SK-N-SH (cell line): Measurements from ENCODE around the gene LPIN1. TPM values are rescaled to one million over a fixed set of nuclear protein-coding genes. Genes with fewer than 3 reads are reported as not detected.

ENCODE experiments used
- CTCF ChIA-PET: fragments of 300-600, 350-600 bp; formaldehyde crosslinking; extraction: SDS; loops from one replicate; lab custom pipeline; 2021; lab: Yijun Ruan, JAX
- POLR2A ChIA-PET: fragments of 350-600 bp; sonication (Branson Sonifier 250); formaldehyde crosslinking; extraction: SDS; loops from one replicate; lab custom pipeline; 2020; ENCODE audit warnings: antibody characterized with exemption, inconsistent platforms; lab: Yijun Ruan, JAX
- DNase-seq: peaks from one replicate; pipeline ENCODE4 v3.0.0; 2012
- H2AFZ ChIP-seq: fragments of 200-600 bp; sonication (generic); 2 replicates; pipeline ENCODE4 v1.8.1; 2016; ENCODE audit warnings: antibody characterized with exemption, mild to moderate bottlenecking, low read depth
- H3F3A ChIP-seq: fragments of 200-600 bp; sonication (generic); replicated peaks from 2 replicates; pipeline ENCODE3; 2016; ENCODE audit warnings: antibody characterized with exemption, mild to moderate bottlenecking; ENCODE audit not compliant: insufficient read depth
- H3K27ac ChIP-seq, 2 experiments: fragments of 200-500 bp in 1 of 2; fragments of 200-600 bp in 1 of 2; sonication (Bioruptor generic) in 1 of 2; sonication (generic), shearing (Covaris generic) in 1 of 2; 2 replicates each; pipeline versions ENCODE4 v1.5.1 to v1.6.1; 2014 to 2016; ENCODE audit warnings: low read depth in 2 of 2, inconsistent platforms in 1 of 2, low read length in 1 of 2, mild to moderate bottlenecking in 1 of 2, mixed read lengths in 1 of 2
- H3K27me3 ChIP-seq: fragments of 200-600 bp; sonication (generic), shearing (Covaris generic); 2 replicates; pipeline ENCODE4 v1.6.1; 2016; ENCODE audit warnings: mixed run types; ENCODE audit not compliant: insufficient read depth
- H3K36me3 ChIP-seq, 2 experiments: fragments of 200-500 bp in 1 of 2; fragments of 200-600 bp in 1 of 2; sonication (Bioruptor generic) in 1 of 2; sonication (generic) in 1 of 2; replicated peaks in 1 of 2; 2 replicates each; pipeline versions ENCODE3 to v1.5.1; 2014 to 2016; ENCODE audit warnings: low read length in 1 of 2, mild to moderate bottlenecking in 1 of 2; ENCODE audit not compliant: insufficient read depth in 2 of 2, control insufficient read depth in 1 of 2
- H3K4me1 ChIP-seq, 2 experiments: fragments of 200-500 bp in 1 of 2; fragments of 200-600 bp in 1 of 2; sonication (Bioruptor generic) in 1 of 2; sonication (generic), shearing (Covaris generic) in 1 of 2; 2 replicates each; pipeline versions ENCODE4 v1.5.1 to v1.6.1; 2014 to 2016; ENCODE audit warnings: low read depth in 1 of 2, low read length in 1 of 2, mixed run types in 1 of 2; ENCODE audit not compliant: insufficient read depth in 2 of 2, control insufficient read depth in 1 of 2
- H3K4me2 ChIP-seq: fragments of 200-600 bp; sonication (generic), shearing (Covaris generic); 2 replicates; pipeline ENCODE4 v1.6.1; 2017; ENCODE audit warnings: mixed run types
- H3K4me3 ChIP-seq, 2 experiments: fragments of 200-500 bp in 1 of 2; fragments of 200-600 bp in 1 of 2; sonication (Bioruptor generic) in 1 of 2; sonication (generic), shearing (Covaris generic) in 1 of 2; 2 replicates each; pipeline versions ENCODE4 v1.5.1 to v1.8.1; 2014 to 2016; ENCODE audit warnings: low read depth in 2 of 2, inconsistent platforms in 1 of 2, low read length in 1 of 2, mild to moderate bottlenecking in 1 of 2, mixed read lengths in 1 of 2, moderate library complexity in 1 of 2
- H3K79me2 ChIP-seq: fragments of 200-600 bp; sonication (generic); 2 replicates; pipeline ENCODE4 v1.8.1; 2017; ENCODE audit warnings: mild to moderate bottlenecking; ENCODE audit not compliant: insufficient read depth
- H3K9ac ChIP-seq: fragments of 200-600 bp; sonication (generic); 2 replicates; pipeline ENCODE4 v1.6.1; 2017; ENCODE audit warnings: mixed run types
- H3K9me2 ChIP-seq: fragments of 200-600 bp; sonication (generic); 2 replicates; pipeline ENCODE4 v1.6.1; 2017; ENCODE audit warnings: mixed run types
- H3K9me3 ChIP-seq: fragments of 200-600 bp; sonication (generic); 2 replicates; pipeline ENCODE4 v1.6.1; 2017; ENCODE audit warnings: mixed run types, mild to moderate bottlenecking, moderate library complexity
- H4K20me1 ChIP-seq: fragments of 200-600 bp; sonication (generic); 2 replicates; pipeline ENCODE4 v1.6.1; 2017; ENCODE audit warnings: mild to moderate bottlenecking, mixed run types; ENCODE audit not compliant: insufficient read depth
- ELF1 ChIP-seq: IDR thresholded peaks from 2 replicates; pipeline ENCODE4 v1.4.0; 2012
- EP300 ChIP-seq, 2 experiments: IDR thresholded peaks; 2 replicates each; pipeline versions ENCODE4 v1.4.0 to v1.6.1; 2012; ENCODE audit warnings: borderline replicate concordance in 1 of 2, low read depth in 1 of 2, low read length in 1 of 2
- FOSL2 ChIP-seq: IDR thresholded peaks from 2 replicates; pipeline ENCODE4 v1.4.0; 2012; ENCODE audit warnings: low read depth, mild to moderate bottlenecking, moderate library complexity, borderline replicate concordance
- FOXJ3 ChIP-seq: sonication (generic); formaldehyde crosslinking; IDR thresholded peaks from 2 replicates; pipeline ENCODE4 v1.5.1; 2020; ENCODE audit warnings: mild to moderate bottlenecking, missing genetic modification reagents
- FOXM1 ChIP-seq: IDR thresholded peaks from 2 replicates; pipeline ENCODE4 v1.4.0; 2012; ENCODE audit warnings: low read depth, mild to moderate bottlenecking
- GABPA ChIP-seq: IDR thresholded peaks from 2 replicates; pipeline ENCODE4 v1.4.0; 2012; ENCODE audit warnings: low read depth, mild to moderate bottlenecking
- GATA2 ChIP-seq: sonication (generic); formaldehyde crosslinking; IDR thresholded peaks from 2 replicates; pipeline ENCODE4 v1.5.0; 2020; ENCODE audit warnings: mild to moderate bottlenecking, missing genetic modification reagents
- MAX ChIP-seq: IDR thresholded peaks from 2 replicates; pipeline ENCODE4 v1.4.0; 2012; ENCODE audit warnings: low read depth
- MEF2A ChIP-seq: IDR thresholded peaks from 2 replicates; pipeline ENCODE4 v1.4.0; 2012; ENCODE audit warnings: low read depth, borderline replicate concordance
- MXI1 ChIP-seq: IDR thresholded peaks from 2 replicates; pipeline ENCODE4 v1.6.1; 2012; ENCODE audit warnings: mild to moderate bottlenecking, low read depth, low read length, improper control_type of control experiment
- NFIC ChIP-seq: IDR thresholded peaks from 2 replicates; pipeline ENCODE4 v1.4.0; 2012; ENCODE audit warnings: borderline replicate concordance
- NRF1 ChIP-seq: IDR thresholded peaks from 2 replicates; pipeline ENCODE4 v1.6.1; 2012; ENCODE audit warnings: low read depth, mild to moderate bottlenecking, low read length
- POLR2AphosphoS5 ChIP-seq: IDR thresholded peaks from 2 replicates; pipeline ENCODE4 v1.6.1; 2012; ENCODE audit warnings: low read depth, low read length
- RAD21 ChIP-seq: IDR thresholded peaks from 2 replicates; pipeline ENCODE4 v1.6.1; 2012; ENCODE audit warnings: mild to moderate bottlenecking, low read length
- RCOR1 ChIP-seq: fragments of 150-350 bp; IDR thresholded peaks from 2 replicates; pipeline ENCODE4 v1.6.1; 2017; ENCODE audit warnings: antibody characterized with exemption, low read length
- REST ChIP-seq: IDR thresholded peaks from 2 replicates; pipeline ENCODE4 v1.6.1; 2012; ENCODE audit warnings: mild to moderate bottlenecking, low read depth, low read length, moderate library complexity
- RFX5 ChIP-seq: IDR thresholded peaks from 2 replicates; pipeline ENCODE4 v1.6.1; 2012; ENCODE audit warnings: mild to moderate bottlenecking, improper control_type of control experiment, low read length
- SIN3A ChIP-seq: IDR thresholded peaks from 2 replicates; pipeline ENCODE4 v1.6.1; 2012; ENCODE audit warnings: low read depth, mild to moderate bottlenecking, low read length, moderate library complexity, borderline replicate concordance
- SMC3 ChIP-seq: IDR thresholded peaks from 2 replicates; pipeline ENCODE4 v1.6.1; 2012; ENCODE audit warnings: low read depth, low read length, improper control_type of control experiment
- TEAD4 ChIP-seq: IDR thresholded peaks from 2 replicates; pipeline ENCODE4 v1.4.0; 2012; ENCODE audit warnings: mild to moderate bottlenecking, borderline replicate concordance; ENCODE audit not compliant: insufficient read depth
- USF2 ChIP-seq: fragments of 150-350 bp; IDR thresholded peaks from 2 replicates; pipeline ENCODE4 v1.6.1; 2017; ENCODE audit warnings: antibody characterized with exemption, low read length, low read depth, borderline replicate concordance
- YY1 ChIP-seq: IDR thresholded peaks from 2 replicates; pipeline ENCODE4 v1.4.0; 2012; ENCODE audit warnings: low read depth, mild to moderate bottlenecking
- WGBS: methylation state at CpG from one replicate; pipeline ENCODE4 v1.1.6; 2017; ENCODE audit warnings: low lambda C conversion rate; 5-methylcytosine and 5-hydroxymethylcytosine counted together
- polyA plus RNA-seq, 3 experiments: library from polyadenylated mRNA; depleted of rRNA; stranded (reverse); fragments of >200 nt; gene quantifications; 2 replicates each; pipeline ENCODE4 v1.2.3, GENCODE V29; 2012

Gene LPIN1
- polyA plus RNA-seq, 1 of the 3 experiments (the other 2 are of a cell fraction) = 22.1 TPM

GRCh38 chr2:11855064-11855760 is 108.8 kb downstream of the LPIN1 start:
- DNase-seq = no peak
- ChIA-PET POLR2A (no interaction called here), CTCF (interaction anchor here (1.0 to 1.6 kb wide), 3 partner anchors 25 to 863 kb away, joined by 3 read pairs; no protein-coding TSS in a partner anchor)
- Histone ChIP-seq H3K27me3 (no peaks in the 10 kb centered on the region), H3F3A (no peaks in the 10 kb centered on the region), H3K4me2 (no peak overlapping the region), H3K9me2 (no peaks in the 10 kb centered on the region), H3K27ac (no peak overlapping the region), H3K9me3 (no peaks in the 10 kb centered on the region), H3K4me1 (no peaks in the 10 kb centered on the region), H4K20me1 (no peaks in the 10 kb centered on the region), H3K9ac (no peak overlapping the region), H3K36me3 (no peaks in the 10 kb centered on the region), H2AFZ (no peak overlapping the region), H3K79me2 (no peaks in the 10 kb centered on the region), H3K4me3 (no peak overlapping the region)
- 74% methylated on average over 10 of the region's 10 CpGs for WGBS
- TF ChIP-seq REST (no peak), NRF1 (no peak), EP300 (IDR thresholded peaks at IDR 0.05; ENCODE audit: borderline replicate concordance in 1 of 2, low read depth in 1 of 2, low read length in 1 of 2) (no peak), YY1 (no peak), GABPA (no peak), USF2 (no peak)

GRCh38 chr2:11856095-11856494 is 109.7 kb downstream of the LPIN1 start:
- no peaks in the 10 kb centered on the region for H3K9me3 ChIP-seq
- no peaks in the 10 kb centered on the region for H3K27me3 ChIP-seq
- no peaks in the 10 kb centered on the region for H3K9me2 ChIP-seq
- no peaks in the 10 kb centered on the region for H3K79me2 ChIP-seq
- H3K4me1 ChIP-seq = no peaks in the 10 kb centered on the region
- H3K27ac ChIP-seq = no peak overlapping the region
- CTCF ChIA-PET = interaction anchor here (0.7 to 1.6 kb wide), 2 partner anchors 26 to 109 kb away, joined by 3 read pairs; no protein-coding TSS in a partner anchor
- no peak overlapping the region for H3K4me3 ChIP-seq
- WGBS = 79% methylated on average over 5 of the region's 5 CpGs
- H4K20me1 ChIP-seq = no peaks in the 10 kb centered on the region
- POLR2A ChIA-PET = no interaction called here
- DNase-seq = no peak
- no peak overlapping the region for H3K9ac ChIP-seq
- H3K36me3 ChIP-seq = no peaks in the 10 kb centered on the region
- H3K4me2 ChIP-seq = no peak overlapping the region
- H3F3A ChIP-seq = no peaks in the 10 kb centered on the region
- no peak overlapping the region for H2AFZ ChIP-seq
- TF ChIP-seq FOXJ3 (CRISPR knock-in tag) (no peak), FOXM1 (no peak), RAD21 (no peak), ELF1 (no peak), MAX (no peak), TEAD4 (no peak), GABPA (no peak), FOSL2 (no peak), NFIC (no peak), SIN3A (no peak), GATA2 (CRISPR knock-in tag) (no peak), RCOR1 (no peak), MEF2A (no peak), USF2 (no peak), POLR2AphosphoS5 (no peak), SMC3 (no peak), MXI1 (no peak), RFX5 (no peak)
